Mammary epithelial cell (primary cell): ENCODE results near the gene PKDREJ.

ENCODE experiments used
- EZH2 ChIP-seq: IDR thresholded peaks from 2 replicates; pipeline ENCODE4 v1.6.1; 2012; ENCODE audit warnings: low read length, inconsistent platforms, borderline replicate concordance
- TF ChIP-seq, protein P1 (sequence below), 2 donors: IDR thresholded peaks in 1 of 2; conservative IDR thresholded peaks in 1 of 2; 2 replicates each; pipeline ENCODE4 v1.5.1; 2011 to 2012; ENCODE audit warnings: inconsistent platforms in 2 of 2, low read length in 2 of 2, mild to moderate bottlenecking in 2 of 2, control low read depth in 1 of 2, low read depth in 1 of 2; ENCODE audit not compliant: insufficient read depth in 1 of 2; ENCODE audit errors: extremely low read depth in 1 of 2

DNA sequence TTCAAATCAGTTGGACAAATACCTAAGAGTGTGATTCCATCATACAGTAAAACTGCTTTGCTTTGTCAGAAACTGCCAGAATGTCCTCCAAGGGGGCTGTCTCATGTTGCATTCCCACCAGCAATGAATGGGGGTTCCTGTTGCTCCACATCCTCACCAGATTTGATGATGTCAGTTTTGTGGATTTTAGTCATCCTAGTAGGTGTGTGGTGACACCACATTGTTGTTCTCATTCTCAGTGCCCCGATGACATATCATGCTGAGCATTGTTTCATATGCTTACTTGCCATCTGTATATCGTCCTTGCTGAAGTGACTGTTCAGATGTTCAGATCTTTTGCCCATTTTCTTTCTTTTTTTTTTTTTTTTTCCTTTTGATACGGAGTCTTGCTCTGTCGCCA, 50.1 kb downstream of the PKDREJ start:
- TF ChIP-seq, protein P1, sequence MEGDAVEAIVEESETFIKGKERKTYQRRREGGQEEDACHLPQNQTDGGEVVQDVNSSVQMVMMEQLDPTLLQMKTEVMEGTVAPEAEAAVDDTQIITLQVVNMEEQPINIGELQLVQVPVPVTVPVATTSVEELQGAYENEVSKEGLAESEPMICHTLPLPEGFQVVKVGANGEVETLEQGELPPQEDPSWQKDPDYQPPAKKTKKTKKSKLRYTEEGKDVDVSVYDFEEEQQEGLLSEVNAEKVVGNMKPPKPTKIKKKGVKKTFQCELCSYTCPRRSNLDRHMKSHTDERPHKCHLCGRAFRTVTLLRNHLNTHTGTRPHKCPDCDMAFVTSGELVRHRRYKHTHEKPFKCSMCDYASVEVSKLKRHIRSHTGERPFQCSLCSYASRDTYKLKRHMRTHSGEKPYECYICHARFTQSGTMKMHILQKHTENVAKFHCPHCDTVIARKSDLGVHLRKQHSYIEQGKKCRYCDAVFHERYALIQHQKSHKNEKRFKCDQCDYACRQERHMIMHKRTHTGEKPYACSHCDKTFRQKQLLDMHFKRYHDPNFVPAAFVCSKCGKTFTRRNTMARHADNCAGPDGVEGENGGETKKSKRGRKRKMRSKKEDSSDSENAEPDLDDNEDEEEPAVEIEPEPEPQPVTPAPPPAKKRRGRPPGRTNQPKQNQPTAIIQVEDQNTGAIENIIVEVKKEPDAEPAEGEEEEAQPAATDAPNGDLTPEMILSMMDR (conservative IDR thresholded peaks at IDR 0.05 in 1 of 2, IDR thresholded peaks at IDR 0.05 in 1 of 2; ENCODE audit: extremely low read depth in 1 of 2, insufficient read depth in 1 of 2, low read depth in 1 of 2, low read length in 2 of 2) = no peak
- no peak for TF ChIP-seq EZH2
